A549 (cell line): ENCODE results near the gene CCNE1. TPM values are rescaled to one million over a fixed set of nuclear protein-coding genes. Genes with fewer than 3 reads are reported as not detected.

Source experiments
- ATAC-seq, 2 experiments: fragments of 200-7000 bp in 1 of 2; fragments of >200 bp in 1 of 2; cut with Nextera tagmentation in 1 of 2; cut with Tn5 transposase in 1 of 2; 3 replicates each; pipeline versions ENCODE4 v1.8.0 to v1.9.1; 2018 to 2020; ENCODE audit warnings: mild to moderate bottlenecking in 1 of 2, moderate library complexity in 1 of 2
- CTCF ChIA-PET: fragments of 300-600 bp; sonication (Branson Sonifier 250); formaldehyde crosslinking; extraction: SDS; loops from one replicate; lab custom pipeline; 2021; ENCODE audit warnings: antibody characterized with exemption, inconsistent platforms; lab: Yijun Ruan, JAX
- POLR2A ChIA-PET: fragments of 350-600 bp; formaldehyde crosslinking; extraction: SDS; loops from one replicate; lab custom pipeline; 2021; ENCODE audit warnings: antibody characterized with exemption, inconsistent platforms; lab: Yijun Ruan, JAX
- DNase-seq, 2 experiments: peaks; one replicate each; pipeline versions ENCODE4 v3.0.0 to v3.0.0-alpha.2; 2011 to 2016; ENCODE audit warnings: low read depth in 1 of 2, low spot score in 1 of 2
- FAIRE-seq: peaks from 2 replicates; lab custom pipeline; 2011; peaks lifted over from hg19 to GRCh38; lab: Jason Lieb, UNC
- H3K27ac ChIP-seq, 2 experiments: fragments of >200 bp; sonication (Bioruptor Twin); formaldehyde crosslinking; 3 replicates each; pipeline ENCODE4 v1.5.1; 2016 to 2017
- H3K4me1 ChIP-seq: fragments of >200 bp; sonication (Bioruptor Twin); formaldehyde crosslinking; 3 replicates; pipeline ENCODE4 v1.6.1; 2016
- H3K4me2 ChIP-seq: fragments of >200 bp; sonication (Bioruptor Twin); formaldehyde crosslinking; 3 replicates; pipeline ENCODE4 v1.6.1; 2016
- H3K4me3 ChIP-seq: fragments of >200 bp; sonication (Bioruptor Twin); formaldehyde crosslinking; 3 replicates; pipeline ENCODE4 v1.5.1; 2016
- H3K9me3 ChIP-seq: fragments of >200 bp; sonication (Bioruptor Twin); formaldehyde crosslinking; 3 replicates; pipeline ENCODE4 v1.6.1; 2016
- CBX8 ChIP-seq: fragments of 200-600 bp; sonication (generic); IDR thresholded peaks from 2 replicates; pipeline ENCODE4 v1.6.1; 2016
- CEBPB ChIP-seq, 2 experiments: fragments of >200 bp in 1 of 2; sonication (Bioruptor Twin) in 1 of 2; formaldehyde crosslinking in 1 of 2; IDR thresholded peaks; 2 replicates each; pipeline ENCODE4 v1.6.1; 2012 to 2016
- CHD4 ChIP-seq: fragments of 200-600 bp; sonication (generic); IDR thresholded peaks from 2 replicates; pipeline ENCODE4 v1.6.1; 2016; ENCODE audit warnings: antibody characterized with exemption, mild to moderate bottlenecking, borderline replicate concordance
- EHF ChIP-seq: fragments of 250-450 bp; sonication (Bioruptor Pico); IDR thresholded peaks from 2 replicates; pipeline ENCODE4 v1.5.0; 2020; ENCODE audit warnings: mild to moderate bottlenecking
- GATA3 ChIP-seq: IDR thresholded peaks from 2 replicates; pipeline ENCODE4 v1.6.1; 2012; ENCODE audit warnings: borderline replicate concordance
- HDAC2 ChIP-seq: fragments of 200-600 bp; sonication (generic); IDR thresholded peaks from 2 replicates; pipeline ENCODE4 v1.6.1; 2016
- HOXB13 ChIP-seq: fragments of 250-450 bp; sonication (Bioruptor Pico); IDR thresholded peaks from 2 replicates; pipeline ENCODE4 v1.5.0; 2020; ENCODE audit warnings: low read depth, mild to moderate bottlenecking, moderate library complexity
- HOXB5 ChIP-seq: fragments of 250-450 bp; sonication (Bioruptor Pico); IDR thresholded peaks from 2 replicates; pipeline ENCODE4 v1.5.0; 2020; ENCODE audit warnings: mild to moderate bottlenecking, moderate library complexity
- JUN ChIP-seq, 2 experiments: fragments of >200 bp; sonication (Bioruptor Twin); formaldehyde crosslinking; IDR thresholded peaks; 2 replicates in 1 of 2; 3 replicates in 1 of 2; pipeline ENCODE4 v1.6.1; 2016 to 2017
- KDM1A ChIP-seq: fragments of 200-600 bp; sonication (generic); IDR thresholded peaks from 2 replicates; pipeline ENCODE4 v1.6.1; 2016; ENCODE audit warnings: low read depth, mild to moderate bottlenecking
- MAFK ChIP-seq: fragments of 450-650 bp; IDR thresholded peaks from 2 replicates; pipeline ENCODE4 v1.6.1; 2014; ENCODE audit not compliant: partially characterized antibody
- MAZ ChIP-seq: fragments of 150-350 bp; IDR thresholded peaks from 2 replicates; pipeline ENCODE4 v1.6.1; 2014; ENCODE audit warnings: antibody characterized with exemption, low read depth, low read length, borderline replicate concordance
- NR3C1 ChIP-seq: fragments of >200 bp; sonication (Bioruptor Twin); formaldehyde crosslinking; IDR thresholded peaks from 3 replicates; pipeline ENCODE4 v1.6.1; 2017
- PBX3 ChIP-seq: IDR thresholded peaks from 2 replicates; pipeline ENCODE4 v1.6.1; 2012
- PHF8 ChIP-seq: fragments of 200-600 bp; sonication (generic); IDR thresholded peaks from 2 replicates; pipeline ENCODE4 v1.6.1; 2016; ENCODE audit warnings: low read depth, mild to moderate bottlenecking, antibody characterized with exemption, moderate library complexity, borderline replicate concordance
- POLR2AphosphoS2 ChIP-seq: conservative IDR thresholded peaks from 2 replicates; pipeline ENCODE4 v1.6.1; 2012; ENCODE audit warnings: low read length, improper control_type of control experiment, inconsistent platforms
- RAD21 ChIP-seq, 2 experiments: fragments of >200 bp in 1 of 2; sonication (Bioruptor Twin) in 1 of 2; formaldehyde crosslinking in 1 of 2; IDR thresholded peaks in 1 of 2; conservative IDR thresholded peaks in 1 of 2; 2 replicates in 1 of 2; 3 replicates in 1 of 2; pipeline ENCODE4 v1.6.1; 2012 to 2018; ENCODE audit warnings: inconsistent platforms in 1 of 2
- RARB ChIP-seq: fragments of 250-450 bp; sonication (Bioruptor Pico); IDR thresholded peaks from 2 replicates; pipeline ENCODE4 v1.8.0; 2021; ENCODE audit warnings: mild to moderate bottlenecking, moderate library complexity
- REST ChIP-seq: fragments of 200-600 bp; sonication (generic); IDR thresholded peaks from 2 replicates; pipeline ENCODE4 v1.6.1; 2016; ENCODE audit warnings: antibody characterized with exemption, mild to moderate bottlenecking, moderate library complexity
- RFX5 ChIP-seq: fragments of 450-650 bp; IDR thresholded peaks from 2 replicates; pipeline ENCODE4 v1.7.1; 2014; ENCODE audit warnings: antibody characterized with exemption, mild to moderate bottlenecking, moderate library complexity
- RNF2 ChIP-seq: fragments of 200-600 bp; sonication (generic); IDR thresholded peaks from 2 replicates; pipeline ENCODE4 v1.6.1; 2016; ENCODE audit warnings: low read depth, mild to moderate bottlenecking, antibody characterized with exemption, moderate library complexity, borderline replicate concordance
- SREBF2 ChIP-seq: fragments of 450-650 bp; IDR thresholded peaks from 2 replicates; pipeline ENCODE4 v1.6.1; 2014; ENCODE audit warnings: mild to moderate bottlenecking, moderate library complexity
- TFCP2L1 ChIP-seq: fragments of 250-450 bp; sonication (Bioruptor Pico); IDR thresholded peaks from 2 replicates; pipeline ENCODE4 v1.5.0; 2021; ENCODE audit warnings: mild to moderate bottlenecking
- TP53 ChIP-seq: fragments of 250-450 bp; sonication (Bioruptor Pico); IDR thresholded peaks from 2 replicates; pipeline ENCODE4 v1.5.0; 2021; ENCODE audit warnings: mild to moderate bottlenecking, moderate library complexity
- ZC3H11A ChIP-seq: fragments of 450-650 bp; IDR thresholded peaks from 2 replicates; pipeline ENCODE4 v1.6.1; 2014; ENCODE audit warnings: antibody characterized with exemption, mild to moderate bottlenecking
- ZFP36 ChIP-seq: fragments of 450-650 bp; IDR thresholded peaks from 2 replicates; pipeline ENCODE4 v1.6.1; 2014; ENCODE audit warnings: borderline replicate concordance; ENCODE audit not compliant: partially characterized antibody
- ZNF302 ChIP-seq: fragments of 250-450 bp; sonication (Bioruptor Pico); IDR thresholded peaks from 2 replicates; pipeline ENCODE4 v1.9.0; 2021; ENCODE audit warnings: inconsistent platforms, mild to moderate bottlenecking, moderate library complexity
- WGBS: methylation state at CpG from one replicate; pipeline ENCODE4 v1.1.6; 2017; ENCODE audit errors: missing lambda C conversion rate; 5-methylcytosine and 5-hydroxymethylcytosine counted together
- polyA plus RNA-seq, 4 experiments: library from polyadenylated mRNA; depleted of rRNA in 3 of 4; stranded (reverse); fragments of >200 nt; fragmentation: RNase III in 1 of 4; extraction: RNeasy Plus Mini Kit Qiagen cat#74134 plus additional on column Dnase treatment in 1 of 4; gene quantifications; 2 replicates in 3 of 4; 3 replicates in 1 of 4; pipeline ENCODE4 v1.2.3, GENCODE V29; 2011 to 2017
- TF ChIP-seq, protein P1 (sequence below): fragments of 250-450 bp; sonication (Bioruptor Pico); IDR thresholded peaks from 2 replicates; pipeline ENCODE4 v1.5.0; 2021; ENCODE audit warnings: mild to moderate bottlenecking, moderate library complexity, borderline replicate concordance
- TF ChIP-seq, protein P2 (sequence below): fragments of 250-450 bp; sonication (Bioruptor Pico); IDR thresholded peaks from 2 replicates; pipeline ENCODE4 v1.5.0; 2020; ENCODE audit warnings: low read depth, mild to moderate bottlenecking, moderate library complexity
- TF ChIP-seq, protein P3 (sequence below): fragments of >200 bp; sonication (Bioruptor Twin); formaldehyde crosslinking; IDR thresholded peaks from 2 replicates; pipeline ENCODE4 v1.6.1; 2016

Gene CCNE1
- polyA plus RNA-seq, 2 of the 4 experiments (the other 2 are of a cell fraction), result 18.3 to 25.2 TPM

- ATAC-seq (no peak), FAIRE-seq (peak; percentile 94), DNase-seq (no peak)
- CTCF ChIA-PET, result interaction anchor here (0.5 to 2.8 kb wide), 5 partner anchors 12 to 120 kb away, joined by 3 to 11 read pairs (median 6); no protein-coding TSS in a partner anchor
- Histone ChIP-seq H3K4me2 (no peak overlapping the region), H3K27ac (no peak overlapping the region), H3K4me3 (no peak overlapping the region), H3K4me1 (peaks cover 10% of the 10 kb centered on the region), H3K9me3 (no peaks in the 10 kb centered on the region)
- POLR2A ChIA-PET, result no interaction called here
- TF ChIP-seq HOXB13 (CRISPR knock-in tag) (no peak), PBX3 (no peak), MAFK (no peak), PHF8 (no peak), CEBPB (IDR thresholded peaks at IDR 0.05) (no peak), RAD21 (conservative IDR thresholded peaks at IDR 0.05 in 1 of 2, IDR thresholded peaks at IDR 0.05 in 1 of 2) (no peak), JUN (IDR thresholded peaks at IDR 0.05) (no peak), MAZ (no peak), TP53 (CRISPR knock-in tag) (no peak), TFCP2L1 (CRISPR knock-in tag) (no peak), ZFP36 (no peak), SREBF2 (no peak), GATA3 (no peak), NR3C1 (no peak), ZNF302 (CRISPR knock-in tag) (no peak), KDM1A (no peak)
- TF ChIP-seq, protein P1, sequence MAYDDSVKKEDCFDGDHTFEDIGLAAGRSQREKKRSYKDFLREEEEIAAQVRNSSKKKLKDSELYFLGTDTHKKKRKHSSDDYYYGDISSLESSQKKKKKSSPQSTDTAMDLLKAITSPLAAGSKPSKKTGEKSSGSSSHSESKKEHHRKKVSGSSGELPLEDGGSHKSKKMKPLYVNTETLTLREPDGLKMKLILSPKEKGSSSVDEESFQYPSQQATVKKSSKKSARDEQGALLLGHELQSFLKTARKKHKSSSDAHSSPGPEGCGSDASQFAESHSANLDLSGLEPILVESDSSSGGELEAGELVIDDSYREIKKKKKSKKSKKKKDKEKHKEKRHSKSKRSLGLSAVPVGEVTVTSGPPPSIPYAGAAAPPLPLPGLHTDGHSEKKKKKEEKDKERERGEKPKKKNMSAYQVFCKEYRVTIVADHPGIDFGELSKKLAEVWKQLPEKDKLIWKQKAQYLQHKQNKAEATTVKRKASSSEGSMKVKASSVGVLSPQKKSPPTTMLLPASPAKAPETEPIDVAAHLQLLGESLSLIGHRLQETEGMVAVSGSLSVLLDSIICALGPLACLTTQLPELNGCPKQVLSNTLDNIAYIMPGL (CRISPR knock-in tag), result no peak
- TF ChIP-seq, protein P2, sequence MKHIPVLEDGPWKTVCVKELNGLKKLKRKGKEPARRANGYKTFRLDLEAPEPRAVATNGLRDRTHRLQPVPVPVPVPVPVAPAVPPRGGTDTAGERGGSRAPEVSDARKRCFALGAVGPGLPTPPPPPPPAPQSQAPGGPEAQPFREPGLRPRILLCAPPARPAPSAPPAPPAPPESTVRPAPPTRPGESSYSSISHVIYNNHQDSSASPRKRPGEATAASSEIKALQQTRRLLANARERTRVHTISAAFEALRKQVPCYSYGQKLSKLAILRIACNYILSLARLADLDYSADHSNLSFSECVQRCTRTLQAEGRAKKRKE (CRISPR knock-in tag), result no peak
- WGBS, result 65% methylated on average over 5 of the region's 5 CpGs
These were observed 24.6 kb downstream of the CCNE1 start for GRCh38 chr19:29836409-29836825.

GRCh38 chr19:29837448-29837981 lies 25.7 kb downstream of the CCNE1 start:
- 75% methylated on average over 6 of the region's 6 CpGs for WGBS
- Histone ChIP-seq H3K4me2 (no peak overlapping the region), H3K4me1 (peaks cover 11% of the 10 kb centered on the region), H3K9me3 (no peaks in the 10 kb centered on the region), H3K4me3 (no peak overlapping the region), H3K27ac (no peak overlapping the region)
- ATAC-seq, result no peak
- TF ChIP-seq EHF (CRISPR knock-in tag) (no peak), RARB (CRISPR knock-in tag) (no peak), PHF8 (no peak), HOXB13 (CRISPR knock-in tag) (no peak), ZNF302 (CRISPR knock-in tag) (no peak), RNF2 (no peak), RFX5 (no peak), HDAC2 (no peak), HOXB5 (no peak), CHD4 (no peak), REST (no peak), TP53 (CRISPR knock-in tag) (no peak), SREBF2 (no peak), CEBPB (IDR thresholded peaks at IDR 0.05) (no peak), POLR2AphosphoS2 (no peak), ZC3H11A (no peak), CBX8 (no peak), KDM1A (no peak)
- TF ChIP-seq, protein P3, sequence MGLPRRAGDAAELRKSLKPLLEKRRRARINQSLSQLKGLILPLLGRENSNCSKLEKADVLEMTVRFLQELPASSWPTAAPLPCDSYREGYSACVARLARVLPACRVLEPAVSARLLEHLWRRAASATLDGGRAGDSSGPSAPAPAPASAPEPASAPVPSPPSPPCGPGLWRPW, result no peak
- ChIA-PET POLR2A (no interaction called here), CTCF (interaction anchor here (0.6 to 2.8 kb wide), 4 partner anchors 66 to 139 kb away, joined by 3 to 7 read pairs (median 5); no protein-coding TSS in a partner anchor)
- FAIRE-seq, result no peak
- no peak for DNase-seq
